Breast epithelium (tissue), 4 donors: ENCODE data around the gene C1QC. TPM values are rescaled to one million over a fixed set of nuclear protein-coding genes. Genes with fewer than 3 reads are reported as not detected.
A peak's percentile ranks its signal among the peaks of the same experiment; 100 is the strongest.
"Not testable (repeated sequence)": the region's sequence is repeated elsewhere in the genome, so short reads cannot be mapped to it uniquely, and the experiment has no call there.

Experiments used
- DNase-seq, 2 donors: peaks; one replicate each; pipeline ENCODE4 v3.0.0-alpha.2; 2019; ENCODE audit warnings: low spot score in 2 of 2
- H3K27ac ChIP-seq, 2 donors: fragments of 200-600 bp; sonication (generic) in 1 of 2; one replicate each; pipeline ENCODE4 v1.5.1; 2016 to 2019; ENCODE audit warnings: mild to moderate bottlenecking in 1 of 2
- H3K27me3 ChIP-seq, 2 donors: fragments of 200-600 bp; sonication (generic) in 1 of 2; one replicate each; pipeline versions ENCODE4 v1.5.1 to v1.6.0; 2017 to 2019; ENCODE audit warnings: control low read depth in 1 of 2, mild to moderate bottlenecking in 1 of 2
- H3K36me3 ChIP-seq: fragments of 200-600 bp; one replicate; pipeline ENCODE4 v1.5.1; 2019
- H3K4me1 ChIP-seq, 2 donors: fragments of 200-600 bp; sonication (generic); one replicate each; pipeline ENCODE4 v1.5.1; 2016 to 2019; ENCODE audit warnings: control low read depth in 1 of 2
- H3K4me3 ChIP-seq, 3 donors: fragments of 200-600 bp; sonication (generic); 1 replicate in 2 of 3; 2 replicates in 1 of 3; pipeline ENCODE4 v1.5.1; 2016 to 2019; ENCODE audit warnings: mild to moderate bottlenecking in 3 of 3, moderate library complexity in 2 of 3
- H3K9me3 ChIP-seq, 2 donors: fragments of 200-600 bp; sonication (generic) in 1 of 2; one replicate each; pipeline ENCODE4 v1.5.1; 2016 to 2019; ENCODE audit warnings: control low read depth in 1 of 2
- CTCF ChIP-seq, 3 donors: fragments of 450-650 bp; IDR thresholded peaks; one replicate each; pipeline ENCODE4 v1.5.1; 2016 to 2017; ENCODE audit warnings: antibody characterized with exemption in 3 of 3, mild to moderate bottlenecking in 3 of 3, moderate library complexity in 3 of 3
- POLR2A ChIP-seq: fragments of 450-650 bp; IDR thresholded peaks from one replicate; pipeline ENCODE4 v1.6.1; 2016; ENCODE audit warnings: antibody characterized with exemption, mild to moderate bottlenecking, moderate library complexity
- POLR2AphosphoS5 ChIP-seq, 3 donors: sonication (generic); formaldehyde crosslinking; IDR thresholded peaks; one replicate each; pipeline ENCODE4 v1.6.1; 2017; ENCODE audit warnings: antibody characterized with exemption in 3 of 3
- intact Hi-C: fragments of 100-400 bp; cut with DNase I; formaldehyde crosslinking; loops from one replicate; pipeline ENCODE4 v1.15.1; 2023; ENCODE audit warnings: low total_unique reads
- total RNA-seq, 3 donors: library from RNA; depleted of rRNA; stranded (reverse); fragments of >200 nt; gene quantifications; one replicate each; pipeline ENCODE4 v1.1.0, GENCODE V29; 2016

The C1QC gene
- total RNA-seq, 3 donors from 2014 or later = 76.4 to 385 (median 113) TPM

GRCh38 chr1:22670352-22670975 is 27.0 kb downstream of the C1QC start:
- intact Hi-C loops = no loop called here
- Histone ChIP-seq H3K4me3 (no peak overlapping the region), H3K36me3 (no peaks in the 10 kb centered on the region), H3K27me3 (peaks cover 0 to 21% of the 10 kb centered on the region in 2 donors), H3K27ac (no peak overlapping the region), H3K9me3 (no peaks in the 10 kb centered on the region), H3K4me1 (no peaks in the 10 kb centered on the region)
- no peak for DNase-seq
- no peak for TF ChIP-seq POLR2AphosphoS5 (IDR thresholded peaks at IDR 0.05)
- TF ChIP-seq CTCF (IDR thresholded peaks at IDR 0.05) = no peak
- no peak for TF ChIP-seq POLR2A

GRCh38 chr1:22671999-22672398 is 28.6 kb downstream of the C1QC start:
- Histone ChIP-seq H3K4me1 (no peaks in the 10 kb centered on the region), H3K27ac (no peak overlapping the region), H3K36me3 (no peaks in the 10 kb centered on the region), H3K9me3 (no peaks in the 10 kb centered on the region), H3K27me3 (peaks cover 0 to 21% of the 10 kb centered on the region in 2 donors), H3K4me3 (no peak overlapping the region)
- TF ChIP-seq CTCF (IDR thresholded peaks at IDR 0.05) (no peak), POLR2AphosphoS5 (IDR thresholded peaks at IDR 0.05) (no peak), POLR2A (no peak)
- DNase-seq = no peak
- intact Hi-C loops = no loop called here

- H3K9me3 ChIP-seq = no peaks in the 10 kb centered on the region
- intact Hi-C loops = no loop called here
- H3K4me3 ChIP-seq = no peak overlapping the region
- H3K27me3 ChIP-seq = peaks cover 0 to 21% of the 10 kb centered on the region in 2 donors
- H3K27ac ChIP-seq = no peak overlapping the region
- H3K36me3 ChIP-seq = no peaks in the 10 kb centered on the region
- peak in 2 of 3 donors; percentile 22 to 24 for TF ChIP-seq CTCF (IDR thresholded peaks at IDR 0.05)
- no peak for TF ChIP-seq POLR2A
- TF ChIP-seq POLR2AphosphoS5 (IDR thresholded peaks at IDR 0.05) = no peak
- no peaks in the 10 kb centered on the region for H3K4me1 ChIP-seq
- no peak for DNase-seq
Observed at GRCh38 chr1:22673486-22674409, 30.3 kb downstream of the C1QC start.

DNA sequence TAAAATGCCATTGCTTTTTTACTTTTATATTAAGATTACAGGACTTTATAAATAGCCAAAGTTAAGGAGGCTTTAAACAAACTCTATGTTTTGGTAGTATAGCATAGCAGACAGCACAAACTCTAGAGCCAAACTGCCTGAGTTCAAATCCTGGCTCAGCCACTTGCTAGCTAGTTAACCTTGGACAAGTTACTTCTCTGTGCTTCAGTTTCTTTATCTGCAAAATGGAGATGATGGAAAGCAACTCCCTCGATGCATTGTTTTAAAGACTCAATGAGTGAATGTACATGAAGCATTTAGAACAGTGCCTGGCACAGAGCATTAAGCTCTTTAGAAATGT is 30.9 kb downstream of the C1QC start:
- intact Hi-C loops = no loop called here
- Histone ChIP-seq H3K4me1 (no peaks in the 10 kb centered on the region), H3K36me3 (no peaks in the 10 kb centered on the region), H3K27ac (no peak overlapping the region), H3K27me3 (peaks cover 0 to 21% of the 10 kb centered on the region in 2 donors), H3K9me3 (no peaks in the 10 kb centered on the region), H3K4me3 (no peak overlapping the region)
- no peak for DNase-seq
- no peak for TF ChIP-seq POLR2AphosphoS5 (IDR thresholded peaks at IDR 0.05)
- no peak for TF ChIP-seq CTCF (IDR thresholded peaks at IDR 0.05)
- no peak for TF ChIP-seq POLR2A

DNA sequence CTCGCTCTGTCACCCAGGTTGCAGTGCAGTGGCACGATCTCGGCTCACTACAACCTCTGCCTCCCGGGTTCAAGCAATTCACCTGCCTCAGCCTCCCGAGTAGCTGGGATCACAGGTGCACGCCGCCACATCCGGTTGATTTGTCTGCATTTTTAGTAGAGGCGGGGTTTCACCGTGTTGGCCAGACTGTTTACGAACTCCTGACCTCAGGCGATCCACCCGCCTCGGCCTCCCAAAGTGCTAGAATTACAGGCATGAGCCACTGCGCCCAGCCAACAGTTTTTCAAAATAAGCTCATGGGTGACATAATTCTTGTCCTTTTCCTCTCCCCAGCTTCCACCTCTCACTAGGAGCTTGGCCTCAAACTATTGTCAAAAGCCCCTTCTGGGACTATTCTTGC is 32.7 kb downstream of the C1QC start:
- DNase-seq, H3K27ac ChIP-seq, H3K9me3 ChIP-seq, H3K4me1 ChIP-seq, intact Hi-C loops, H3K36me3 ChIP-seq, H3K4me3 ChIP-seq: not testable (repeated sequence)
- H3K27me3 ChIP-seq = peaks cover 0 to 19% of the 10 kb centered on the region in 2 donors
